Adrenal gland (tissue), 12 donors: ENCODE results near the gene SLC22A25. TPM values are rescaled to one million over a fixed set of nuclear protein-coding genes. Genes with fewer than 3 reads are reported as not detected.
A peak's percentile ranks its signal among the peaks of the same experiment; 100 is the strongest.

Source experiments
- DNase-seq, 7 donors: peaks; one replicate each; pipeline ENCODE4 v3.0.0-alpha.2; 2019 to 2020
- H3K27ac ChIP-seq, 5 donors: fragments of 200-600 bp; sonication (generic) in 4 of 5; 1 replicate in 3 of 5; 2 replicates in 2 of 5; pipeline versions ENCODE4 v1.5.1 to v1.8.0; 2016 to 2020; ENCODE audit warnings: mild to moderate bottlenecking in 1 of 5
- H3K27me3 ChIP-seq: fragments of 200-600 bp; 2 replicates; pipeline ENCODE4 v1.8.0; 2021
- H3K36me3 ChIP-seq, 2 donors: fragments of 200-600 bp; replicated peaks in 1 of 2; 1 replicate in 1 of 2; 2 replicates in 1 of 2; pipeline versions ENCODE4 v1.5.1 to v1.8.0; 2018 to 2022
- H3K4me1 ChIP-seq, 2 donors: fragments of 200-600 bp; replicated peaks in 1 of 2; 1 replicate in 1 of 2; 2 replicates in 1 of 2; pipeline versions ENCODE4 v1.5.1 to v1.8.0; 2018 to 2021
- H3K4me3 ChIP-seq, 4 donors: fragments of 200-600 bp; sonication (generic) in 3 of 4; one replicate each; pipeline ENCODE4 v1.5.1; 2016 to 2018
- H3K9me3 ChIP-seq, 3 donors: fragments of 200-600 bp; sonication (generic) in 1 of 3; replicated peaks in 1 of 3; 1 replicate in 2 of 3; 2 replicates in 1 of 3; pipeline versions ENCODE4 v1.5.1 to v1.8.0; 2016 to 2021
- CTCF ChIP-seq, 6 experiments: fragments of 450-650 bp in 4 of 6; fragments of 200-600 bp in 2 of 6; sonication (generic) in 1 of 6; IDR thresholded peaks; 1 replicate in 5 of 6; 2 replicates in 1 of 6; pipeline versions ENCODE4 v1.5.1 to v1.8.0; 2016 to 2021; ENCODE audit warnings: antibody characterized with exemption in 6 of 6, mild to moderate bottlenecking in 2 of 6, moderate library complexity in 1 of 6
- POLR2A ChIP-seq, 2 donors: fragments of 450-650 bp; IDR thresholded peaks; one replicate each; pipeline ENCODE4 v1.6.1; 2017; ENCODE audit warnings: antibody characterized with exemption in 2 of 2, mild to moderate bottlenecking in 2 of 2, moderate library complexity in 1 of 2
- WGBS, 4 donors: extraction: QIAGEN DNeasy Blood & Tissue Kit in 2 of 4; methylation state at CpG; one replicate each; pipeline versions ENCODE4 v1.1.5 to v1.1.7; 2013 to 2017; 5-methylcytosine and 5-hydroxymethylcytosine counted together
- intact Hi-C, 2 donors: fragments of 100-400 bp; cut with DNase I; formaldehyde crosslinking; loops; one replicate each; pipeline versions ENCODE4 v1.14.1 to v1.15.0; 2022 to 2023
- polyA plus RNA-seq, 3 donors: library from polyadenylated mRNA; stranded (reverse); fragments of 200-250 nt in 2 of 3; fragments of 350-450 nt in 1 of 3; fragmentation: Illumina TruSeq in 1 of 3; extraction: RNeasy Lipid Tissue Mini Kit (QIAGEN cat#74804) in 1 of 3; gene quantifications; one replicate each; pipeline ENCODE4 v1.2.3, GENCODE V29; 2013 to 2014
- total RNA-seq, 9 donors: library from RNA; depleted of rRNA in 4 of 9; stranded (reverse); fragments of >200 nt in 4 of 9; fragments of 120-200 nt in 1 of 9; fragmentation: NEBNext Ultra II Directional in 1 of 9; extraction: Animal tissue kit (Norgen Biotek cat#: 25700) in 1 of 9; gene quantifications; one replicate each; pipeline versions ENCODE4 v1.1.0 to v1.2.4, GENCODE V29; 2013 to 2023
- donor health status: healthy with polysubstance abuse.
- donor health status: Bipolar disorder and iron deficiency.
- donor health status: DM: yes; HTN: yes; CAD: no.
- donor health status: DM: no; HTN: no; CAD: no.
- donor health status: DM: no; HTN: no; CAD: no.
- donor health status: DM: yes; HTN: yes; CAD: no.

Gene SLC22A25
- total and polyA plus RNA-seq, 12 donors: 0.06 to 0.08 TPM; not detected in 10

DNA sequence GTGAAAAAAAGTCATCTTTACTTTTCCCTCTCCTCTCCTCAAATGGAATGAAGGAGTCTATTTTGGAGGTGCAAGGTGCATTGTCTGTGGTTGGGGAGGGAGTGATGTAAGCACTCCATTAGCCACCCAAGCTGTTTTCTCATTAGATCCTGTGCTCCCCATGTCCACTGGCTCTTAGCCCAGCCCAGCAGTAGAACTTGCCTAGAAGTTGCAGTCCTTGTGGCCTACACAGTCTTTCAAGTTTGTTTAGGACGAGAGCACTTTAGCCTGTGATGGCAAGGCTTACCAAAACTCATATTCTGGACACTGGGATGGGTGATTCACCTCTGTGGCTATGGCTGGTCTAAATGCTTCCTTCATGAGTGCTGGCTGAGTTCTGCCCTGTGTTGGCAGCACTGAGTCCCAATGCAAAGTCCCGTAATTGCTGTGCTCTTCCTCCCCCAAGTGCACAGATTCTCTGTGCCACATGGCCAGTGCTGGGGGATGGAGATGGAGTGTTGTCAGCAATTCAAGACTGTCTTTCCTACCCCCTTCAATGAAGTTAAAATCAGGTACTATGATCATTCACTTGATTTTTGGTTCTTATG is 15.8 kb downstream of the SLC22A25 start:
- 84 to 89% (median 86%) methylated on average over 2 of the region's 2 CpGs for WGBS, 4 donors
- H3K36me3 ChIP-seq: no peaks in the 10 kb centered on the region
- no peaks in the 10 kb centered on the region for H3K9me3 ChIP-seq
- intact Hi-C loops: no loop called here
- H3K4me3 ChIP-seq: no peak overlapping the region
- peaks cover 3% of the 10 kb centered on the region for H3K27me3 ChIP-seq
- no peak overlapping the region for H3K27ac ChIP-seq
- DNase-seq: no peak
- H3K4me1 ChIP-seq: no peaks in the 10 kb centered on the region
- TF ChIP-seq POLR2A (IDR thresholded peaks at IDR 0.05) (no peak), CTCF (IDR thresholded peaks at IDR 0.05) (no peak)

DNA sequence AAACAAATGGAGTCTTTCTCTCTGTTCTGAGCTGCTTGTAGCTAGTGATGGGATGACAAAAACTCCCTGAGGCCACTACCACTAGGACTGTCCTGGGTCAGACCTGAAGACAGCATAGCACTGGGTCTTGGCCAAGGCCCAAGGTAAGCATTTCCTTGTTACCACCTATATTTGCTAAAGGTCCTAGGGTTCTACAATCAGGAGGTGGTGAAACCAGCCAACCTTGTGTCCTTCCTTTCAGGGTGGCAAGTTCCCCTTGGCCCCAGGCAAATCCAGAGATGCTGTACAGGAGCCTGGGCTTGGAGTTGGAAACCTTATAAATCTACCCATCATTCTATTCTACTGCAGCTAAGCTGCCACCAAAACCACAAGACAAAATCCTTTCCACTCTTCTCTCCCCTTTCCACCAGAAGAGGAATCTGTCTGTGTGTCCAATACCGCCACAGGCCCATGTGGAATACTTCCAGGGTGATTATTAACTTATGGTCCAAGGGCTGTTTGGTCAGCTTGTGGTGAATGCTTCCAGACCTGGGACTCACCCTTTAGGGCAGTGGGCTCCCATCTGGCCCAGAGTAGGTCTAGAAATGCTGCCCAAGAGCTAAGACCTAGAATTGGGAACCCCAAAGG is 16.8 kb downstream of the SLC22A25 start:
- Histone ChIP-seq H3K27ac (no peak overlapping the region), H3K36me3 (no peaks in the 10 kb centered on the region), H3K27me3 (peaks cover 3% of the 10 kb centered on the region), H3K9me3 (no peaks in the 10 kb centered on the region), H3K4me3 (no peak overlapping the region), H3K4me1 (no peaks in the 10 kb centered on the region)
- TF ChIP-seq POLR2A (IDR thresholded peaks at IDR 0.05) (no peak), CTCF (IDR thresholded peaks at IDR 0.05) (no peak)
- no peak for DNase-seq
- intact Hi-C loops: no loop called here
- 91 to 100% (median 96%) methylated on average over 1 of the region's 1 CpG for WGBS, 4 donors

DNA sequence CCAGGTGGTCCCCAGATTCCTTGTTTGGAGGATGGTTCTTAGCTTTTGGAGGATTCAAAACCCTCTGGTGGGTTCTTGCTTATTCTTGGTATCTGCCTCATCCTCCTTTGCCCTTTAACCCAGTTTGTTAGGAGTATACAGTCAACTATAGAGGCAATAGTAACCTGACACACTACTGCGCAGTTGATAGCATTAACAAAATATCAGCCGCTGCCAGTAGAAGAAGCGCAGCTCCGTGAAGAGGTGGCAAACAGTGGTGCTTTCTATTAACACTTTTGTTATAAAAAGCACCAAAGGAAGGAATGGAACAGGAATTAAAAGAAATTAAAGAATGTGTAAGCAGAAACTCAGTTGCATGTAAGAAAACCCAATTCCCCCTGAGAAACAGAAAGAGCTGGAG is 29.3 kb downstream of the SLC22A25 start:
- intact Hi-C loops: loop anchor here (10.0 kb wide), 2 partner anchors 179 to 309 kb away; no protein-coding TSS in a partner anchor
- Histone ChIP-seq H3K4me3 (no peak overlapping the region), H3K27ac (no peak overlapping the region), H3K36me3 (no peaks in the 10 kb centered on the region), H3K27me3 (no peaks in the 10 kb centered on the region), H3K4me1 (no peaks in the 10 kb centered on the region), H3K9me3 (no peaks in the 10 kb centered on the region)
- DNase-seq: no peak
- 57 to 72% (median 63%) methylated on average over 4 of the region's 4 CpGs for WGBS, 4 donors
- no peak for TF ChIP-seq CTCF (IDR thresholded peaks at IDR 0.05)

DNA sequence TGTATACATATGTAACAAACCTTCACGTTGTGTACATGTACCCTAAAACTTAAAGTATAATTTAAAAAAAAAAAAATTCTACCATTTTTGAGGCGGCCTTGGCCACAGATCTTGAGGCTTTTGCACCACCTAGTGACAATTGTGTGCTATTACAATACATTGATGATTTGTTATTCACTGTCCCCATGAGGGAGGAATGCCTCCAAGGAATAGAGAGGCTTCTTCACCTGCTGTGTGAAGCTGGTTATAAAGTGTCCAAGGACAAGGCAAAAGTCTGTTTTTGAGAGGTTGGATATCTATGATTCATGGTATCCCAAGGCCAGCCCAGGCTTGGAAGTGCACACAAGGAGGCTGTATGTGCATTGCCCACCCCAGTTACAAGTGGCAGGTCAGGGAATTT is 30.7 kb downstream of the SLC22A25 start:
- no peaks in the 10 kb centered on the region for H3K4me1 ChIP-seq
- no peak overlapping the region for H3K4me3 ChIP-seq
- no peaks in the 10 kb centered on the region for H3K9me3 ChIP-seq
- intact Hi-C loops: loop anchor here (10.0 kb wide), 2 partner anchors 178 to 308 kb away; no protein-coding TSS in a partner anchor
- WGBS, 4 donors: 0 to 3% (median 2%) methylated on average over 2 of the region's 2 CpGs
- TF ChIP-seq CTCF (IDR thresholded peaks at IDR 0.05) (peak; percentile 24 to 59 (median 40)), POLR2A (IDR thresholded peaks at IDR 0.05) (no peak)
- peak in 2 of 7 donors; percentile 6 to 9 for DNase-seq
- H3K27ac ChIP-seq: no peak overlapping the region
- no peaks in the 10 kb centered on the region for H3K36me3 ChIP-seq
- no peaks in the 10 kb centered on the region for H3K27me3 ChIP-seq
